Transverse colon (tissue), 4 donors: ENCODE results near the gene LONP1. TPM values are rescaled to one million over a fixed set of nuclear protein-coding genes. Genes with fewer than 3 reads are reported as not detected.

Experiments used
- DNase-seq: peaks from one replicate; pipeline ENCODE4 v3.0.0-alpha.2; 2019
- H3K27ac ChIP-seq, 4 donors: fragments of 200-600 bp; sonication (generic); 2 replicates each; pipeline ENCODE4 v1.5.1; 2016 to 2018; ENCODE audit warnings: inconsistent platforms in 4 of 4
- H3K27me3 ChIP-seq: fragments of 200-600 bp; sonication (generic); 2 replicates; pipeline ENCODE4 v1.5.1; 2017; ENCODE audit warnings: inconsistent platforms
- H3K36me3 ChIP-seq, 4 donors: fragments of 200-600 bp; sonication (generic); 2 replicates each; pipeline ENCODE4 v1.5.1; 2017 to 2019; ENCODE audit warnings: inconsistent platforms in 4 of 4
- H3K4me1 ChIP-seq, 4 donors: fragments of 200-600 bp; sonication (generic); 2 replicates each; pipeline ENCODE4 v1.5.1; 2017 to 2020; ENCODE audit warnings: inconsistent platforms in 4 of 4
- H3K4me3 ChIP-seq, 4 donors: fragments of 200-600 bp; sonication (generic); 1 replicate in 1 of 4; 2 replicates in 3 of 4; pipeline versions ENCODE4 v1.5.1 to v1.6.1; 2017 to 2019; ENCODE audit warnings: inconsistent platforms in 4 of 4
- H3K9me3 ChIP-seq, 2 donors: fragments of 200-600 bp; sonication (generic); 2 replicates each; pipeline ENCODE4 v1.5.1; 2017 to 2019; ENCODE audit warnings: inconsistent platforms in 2 of 2
- EP300 ChIP-seq: sonication (generic); formaldehyde crosslinking; IDR thresholded peaks from one replicate; pipeline ENCODE4 v1.6.1; 2017; ENCODE audit warnings: antibody characterized with exemption, low read depth
- POLR2A ChIP-seq: fragments of 450-650 bp; IDR thresholded peaks from one replicate; pipeline ENCODE4 v1.6.1; 2016; ENCODE audit warnings: antibody characterized with exemption, mild to moderate bottlenecking, moderate library complexity
- POLR2AphosphoS5 ChIP-seq, 3 donors: sonication (generic); formaldehyde crosslinking; IDR thresholded peaks; one replicate each; pipeline ENCODE4 v1.6.1; 2016; ENCODE audit warnings: antibody characterized with exemption in 3 of 3
- WGBS, 2 donors: methylation state at CpG; one replicate each; pipeline ENCODE4 v1.1.5; 2018; ENCODE audit warnings: low coverage in 1 of 2; 5-methylcytosine and 5-hydroxymethylcytosine counted together
- in situ Hi-C, 4 donors: fragments of 200-750 bp; cut with MboI; loops; one replicate each; pipeline versions ENCODE4 v1.15.0 to v1.15.1; 2017; ENCODE audit warnings: low sequenced_read_pairs in 3 of 4, low pct_ligation_motif_present in 1 of 4, low pct_unique_long_range_greater_than_20kb in 1 of 4
- intact Hi-C: fragments of 100-400 bp; cut with DNase I; formaldehyde crosslinking; loops from one replicate; pipeline ENCODE4 v1.15.1; 2023; ENCODE audit warnings: low total_unique reads
- total RNA-seq, 4 donors: library from RNA; depleted of rRNA; stranded (reverse); fragments of >200 nt; gene quantifications; one replicate each; pipeline ENCODE4 v1.1.0, GENCODE V29; 2016
- TF ChIP-seq, protein P1 (sequence below), 5 experiments: fragments of 200-600 bp in 3 of 5; fragments of 450-650 bp in 2 of 5; sonication (generic) in 3 of 5; IDR thresholded peaks; 1 replicate in 2 of 5; 2 replicates in 3 of 5; pipeline ENCODE4 v1.5.1; 2016 to 2017; ENCODE audit warnings: antibody characterized with exemption in 5 of 5, inconsistent platforms in 3 of 5, mild to moderate bottlenecking in 2 of 5, moderate library complexity in 1 of 5

LONP1 gene, protein sequence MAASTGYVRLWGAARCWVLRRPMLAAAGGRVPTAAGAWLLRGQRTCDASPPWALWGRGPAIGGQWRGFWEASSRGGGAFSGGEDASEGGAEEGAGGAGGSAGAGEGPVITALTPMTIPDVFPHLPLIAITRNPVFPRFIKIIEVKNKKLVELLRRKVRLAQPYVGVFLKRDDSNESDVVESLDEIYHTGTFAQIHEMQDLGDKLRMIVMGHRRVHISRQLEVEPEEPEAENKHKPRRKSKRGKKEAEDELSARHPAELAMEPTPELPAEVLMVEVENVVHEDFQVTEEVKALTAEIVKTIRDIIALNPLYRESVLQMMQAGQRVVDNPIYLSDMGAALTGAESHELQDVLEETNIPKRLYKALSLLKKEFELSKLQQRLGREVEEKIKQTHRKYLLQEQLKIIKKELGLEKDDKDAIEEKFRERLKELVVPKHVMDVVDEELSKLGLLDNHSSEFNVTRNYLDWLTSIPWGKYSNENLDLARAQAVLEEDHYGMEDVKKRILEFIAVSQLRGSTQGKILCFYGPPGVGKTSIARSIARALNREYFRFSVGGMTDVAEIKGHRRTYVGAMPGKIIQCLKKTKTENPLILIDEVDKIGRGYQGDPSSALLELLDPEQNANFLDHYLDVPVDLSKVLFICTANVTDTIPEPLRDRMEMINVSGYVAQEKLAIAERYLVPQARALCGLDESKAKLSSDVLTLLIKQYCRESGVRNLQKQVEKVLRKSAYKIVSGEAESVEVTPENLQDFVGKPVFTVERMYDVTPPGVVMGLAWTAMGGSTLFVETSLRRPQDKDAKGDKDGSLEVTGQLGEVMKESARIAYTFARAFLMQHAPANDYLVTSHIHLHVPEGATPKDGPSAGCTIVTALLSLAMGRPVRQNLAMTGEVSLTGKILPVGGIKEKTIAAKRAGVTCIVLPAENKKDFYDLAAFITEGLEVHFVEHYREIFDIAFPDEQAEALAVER
- total RNA-seq: 100 to 1,000 TPM in 1 of 4 donors, 10 to 100 TPM in 3; 28.7 to 164 (median 39.8) TPM

- Histone ChIP-seq H3K36me3 (no peaks in the 10 kb centered on the region), H3K4me3 (peak within 1 kb of the TSS; percentile 87 to 100 (median 93)), H3K27me3 (no peaks in the 10 kb centered on the region), H3K9me3 (no peaks in the 10 kb centered on the region), H3K27ac (peak within 1 kb of the TSS; percentile 93 to 97 (median 96)), H3K4me1 (peaks cover 12 to 34% (median 19%) of the 10 kb centered on the region in 4 donors)
- peak; percentile 75 for TF ChIP-seq POLR2A
- TF ChIP-seq EP300: no peak
- TF ChIP-seq, protein P1, sequence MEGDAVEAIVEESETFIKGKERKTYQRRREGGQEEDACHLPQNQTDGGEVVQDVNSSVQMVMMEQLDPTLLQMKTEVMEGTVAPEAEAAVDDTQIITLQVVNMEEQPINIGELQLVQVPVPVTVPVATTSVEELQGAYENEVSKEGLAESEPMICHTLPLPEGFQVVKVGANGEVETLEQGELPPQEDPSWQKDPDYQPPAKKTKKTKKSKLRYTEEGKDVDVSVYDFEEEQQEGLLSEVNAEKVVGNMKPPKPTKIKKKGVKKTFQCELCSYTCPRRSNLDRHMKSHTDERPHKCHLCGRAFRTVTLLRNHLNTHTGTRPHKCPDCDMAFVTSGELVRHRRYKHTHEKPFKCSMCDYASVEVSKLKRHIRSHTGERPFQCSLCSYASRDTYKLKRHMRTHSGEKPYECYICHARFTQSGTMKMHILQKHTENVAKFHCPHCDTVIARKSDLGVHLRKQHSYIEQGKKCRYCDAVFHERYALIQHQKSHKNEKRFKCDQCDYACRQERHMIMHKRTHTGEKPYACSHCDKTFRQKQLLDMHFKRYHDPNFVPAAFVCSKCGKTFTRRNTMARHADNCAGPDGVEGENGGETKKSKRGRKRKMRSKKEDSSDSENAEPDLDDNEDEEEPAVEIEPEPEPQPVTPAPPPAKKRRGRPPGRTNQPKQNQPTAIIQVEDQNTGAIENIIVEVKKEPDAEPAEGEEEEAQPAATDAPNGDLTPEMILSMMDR (IDR thresholded peaks at IDR 0.05): peak; percentile 86 to 98 (median 91)
- peak; percentile 91 to 97 (median 91) for TF ChIP-seq POLR2AphosphoS5 (IDR thresholded peaks at IDR 0.05)
- intact Hi-C loops (no loop called here), in situ Hi-C loops (no loop called here)
- peak; percentile 98 for DNase-seq
- 1% methylated on average over 59 of the region's 90 CpGs; no CpG with 5 or more reads in 1 of the 2 donors for WGBS, 2 donors
These were observed at the start of gene LONP1, which contains the start of gene CATSPERD for GRCh38 chr19:5719961-5720790. LONP1 (minus strand) TSS chr19:5720146; CDS start chr19:5720132, 14 bp downstream. CATSPERD (plus strand) TSS chr19:5720637; CDS start chr19:5720738, 101 bp downstream.

DNA sequence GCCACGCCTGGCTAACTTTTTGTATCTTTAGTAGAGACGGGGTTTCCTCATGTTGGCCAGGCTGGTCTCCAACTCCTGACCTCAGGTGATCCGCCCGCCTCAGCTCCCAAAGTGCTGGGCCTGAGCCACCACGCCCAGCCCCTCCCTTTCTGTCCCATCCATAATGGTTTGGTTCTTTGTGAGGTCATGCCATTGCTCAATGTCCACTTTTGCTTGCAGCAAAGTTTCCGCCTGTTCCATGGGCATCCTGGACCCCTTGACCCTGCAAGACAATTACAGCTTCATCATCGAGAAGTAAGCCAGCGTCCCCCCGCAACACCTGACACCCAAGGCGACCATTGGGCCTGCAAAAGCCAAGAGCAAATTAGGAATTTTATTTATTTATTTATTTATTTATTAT lies 48.0 kb upstream of the LONP1 start:
- Histone ChIP-seq H3K4me1 (no peaks in the 10 kb centered on the region), H3K9me3 (no peaks in the 10 kb centered on the region), H3K27ac (no peak overlapping the region), H3K4me3 (no peak overlapping the region), H3K27me3 (no peaks in the 10 kb centered on the region), H3K36me3 (no peaks in the 10 kb centered on the region)
- in situ Hi-C loops (no loop called here), intact Hi-C loops (no loop called here)
- WGBS, 2 donors: 91 to 97% methylated on average over 5 to 10 of the region's 10 CpGs
- DNase-seq: no peak
- TF ChIP-seq, protein P1 (IDR thresholded peaks at IDR 0.05): no peak
- no peak for TF ChIP-seq EP300
- no peak for TF ChIP-seq POLR2A
- TF ChIP-seq POLR2AphosphoS5 (IDR thresholded peaks at IDR 0.05): no peak

DNA sequence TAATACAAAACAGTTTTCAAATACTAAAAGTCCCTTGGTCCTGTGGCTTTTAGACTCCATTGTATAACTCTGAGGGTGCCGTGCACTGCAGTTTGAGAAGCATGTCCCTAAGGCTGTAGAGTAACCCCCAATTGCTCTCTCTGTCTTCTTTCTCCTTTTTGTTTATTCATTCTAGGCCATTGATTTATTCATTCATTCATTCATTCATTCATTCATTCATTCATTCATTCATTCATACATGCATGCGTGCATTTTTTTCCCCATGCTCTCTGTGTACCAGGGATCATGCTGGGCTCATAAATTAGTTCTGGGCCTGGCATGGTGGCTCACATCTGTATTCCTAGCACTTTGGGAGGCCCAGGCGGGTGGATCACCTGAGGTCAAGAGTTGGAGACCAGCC lies 45.3 kb upstream of the LONP1 start:
- 91 to 100% methylated on average over 1 to 3 of the region's 3 CpGs for WGBS, 2 donors
- intact Hi-C loops: no loop called here

More for the DNA sequence above, 45.3 kb upstream of the LONP1 start:
- TF ChIP-seq POLR2AphosphoS5 (IDR thresholded peaks at IDR 0.05) (no peak), EP300 (no peak), POLR2A (no peak)
- TF ChIP-seq, protein P1 (IDR thresholded peaks at IDR 0.05): no peak
- DNase-seq: no peak
- Histone ChIP-seq H3K4me1 (no peaks in the 10 kb centered on the region), H3K27ac (no peak overlapping the region), H3K9me3 (no peaks in the 10 kb centered on the region), H3K36me3 (no peaks in the 10 kb centered on the region), H3K4me3 (no peak overlapping the region), H3K27me3 (no peaks in the 10 kb centered on the region)
- in situ Hi-C loops: no loop called here
